K562 (cell line): ENCODE measurements around the gene C9.

Experiments used
- BHLHE40 ChIP-seq: IDR thresholded peaks from 2 replicates; pipeline ENCODE4 v1.6.1; 2011; ENCODE audit warnings: low read length, improper control_type of control experiment
- EZH2 ChIP-seq: IDR thresholded peaks from 2 replicates; pipeline ENCODE4 v1.6.1; 2012; ENCODE audit warnings: low read depth, mild to moderate bottlenecking, inconsistent platforms, low read length, borderline replicate concordance
- KLF16 ChIP-seq: IDR thresholded peaks from 2 replicates; pipeline ENCODE4 v1.6.1; 2016; ENCODE audit warnings: antibody characterized with exemption
- TCFL5 ChIP-seq: fragments of 250-450 bp; sonication (Bioruptor Pico); conservative IDR thresholded peaks from 2 replicates; pipeline ENCODE4 v1.6.1; 2021; ENCODE audit warnings: mild to moderate bottlenecking, moderate library complexity, matching md5 sums
- ZNF121 ChIP-seq: sonication (generic); formaldehyde crosslinking; conservative IDR thresholded peaks from 2 replicates; pipeline ENCODE4 v1.8.0; 2022; ENCODE audit warnings: missing genetic modification reagents
- TF ChIP-seq, protein P1 (sequence below): IDR thresholded peaks from 2 replicates; pipeline ENCODE4 v1.6.1; 2016; ENCODE audit warnings: missing genetic modification characterization, missing compliant biosample characterization

GRCh38 chr5:39340506-39340905 lies 23.8 kb downstream of the C9 start:
- TF ChIP-seq TCFL5 (CRISPR knock-in tag) (no peak), BHLHE40 (no peak), KLF16 (no peak), EZH2 (no peak), ZNF121 (CRISPR knock-in tag) (no peak)
- TF ChIP-seq, protein P1, sequence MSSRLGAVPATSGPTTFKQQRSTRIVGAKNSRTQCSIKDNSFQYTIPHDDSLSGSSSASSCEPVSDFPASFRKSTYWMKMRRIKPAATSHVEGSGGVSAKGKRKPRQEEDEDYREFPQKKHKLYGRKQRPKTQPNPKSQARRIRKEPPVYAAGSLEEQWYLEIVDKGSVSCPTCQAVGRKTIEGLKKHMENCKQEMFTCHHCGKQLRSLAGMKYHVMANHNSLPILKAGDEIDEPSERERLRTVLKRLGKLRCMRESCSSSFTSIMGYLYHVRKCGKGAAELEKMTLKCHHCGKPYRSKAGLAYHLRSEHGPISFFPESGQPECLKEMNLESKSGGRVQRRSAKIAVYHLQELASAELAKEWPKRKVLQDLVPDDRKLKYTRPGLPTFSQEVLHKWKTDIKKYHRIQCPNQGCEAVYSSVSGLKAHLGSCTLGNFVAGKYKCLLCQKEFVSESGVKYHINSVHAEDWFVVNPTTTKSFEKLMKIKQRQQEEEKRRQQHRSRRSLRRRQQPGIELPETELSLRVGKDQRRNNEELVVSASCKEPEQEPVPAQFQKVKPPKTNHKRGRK (tag): no peak
